Measurements from ENCODE around the gene NDUFB7. TPM values are rescaled to one million over a fixed set of nuclear protein-coding genes. Genes with fewer than 3 reads are reported as not detected.

Gene NDUFB7
- total and polyA plus RNA-seq, 11 donors, result 290 to 1,747 (median 432) TPM

GRCh38 chr19:14577885-14578427 is 6.1 kb upstream of the NDUFB7 start:
- Histone ChIP-seq H3K4me1 (peaks cover 0 to 8% (median 4%) of the 10 kb centered on the region in 12 donors), H3K27me3 (no peaks in the 10 kb centered on the region), H3K36me3 (no peaks in the 10 kb centered on the region), H3K9me3 (no peaks in the 10 kb centered on the region), H3K4me3 (no peak overlapping the region), H3K27ac (no peak overlapping the region)
- no peak for TF ChIP-seq POLR2A (IDR thresholded peaks at IDR 0.05)
- no peak for TF ChIP-seq CTCF (IDR thresholded peaks at IDR 0.05)
- ATAC-seq (no peak), DNase-seq (no peak)
- 45 to 57% (median 53%) methylated on average over 6 of the region's 6 CpGs for WGBS, 4 donors
- intact Hi-C loops (cut with DNase I), result loop anchor here in 4 of 10 donors (5.0 kb wide), 2 partner anchors 109 to 309 kb away; partner anchors contain the start of gene OR7A17 (in 3 of the 4)

GRCh38 chr19:14577264-14577663 is 5.4 kb upstream of the NDUFB7 start:
- Histone ChIP-seq H3K4me1 (peaks cover 0 to 11% (median 5%) of the 10 kb centered on the region in 12 donors), H3K4me3 (no peak overlapping the region), H3K27me3 (no peaks in the 10 kb centered on the region), H3K27ac (no peak overlapping the region), H3K9me3 (no peaks in the 10 kb centered on the region), H3K36me3 (no peaks in the 10 kb centered on the region)
- intact Hi-C loops (cut with DNase I), result loop anchor here in 4 of 10 donors (5.0 kb wide), 2 partner anchors 110 to 310 kb away; partner anchors contain the start of gene OR7A17 (in 3 of the 4)
- DNase-seq (no peak), ATAC-seq (no peak)
- TF ChIP-seq POLR2A (IDR thresholded peaks at IDR 0.05) (no peak), CTCF (IDR thresholded peaks at IDR 0.05) (no peak)
- WGBS, 4 donors, result 73 to 84% (median 78%) methylated on average over 5 of the region's 5 CpGs

- Histone ChIP-seq H3K27me3 (no peaks in the 10 kb centered on the region), H3K4me1 (peaks cover 0 to 14% (median 7%) of the 10 kb centered on the region in 12 donors), H3K4me3 (no peak overlapping the region), H3K9me3 (no peaks in the 10 kb centered on the region), H3K36me3 (no peaks in the 10 kb centered on the region), H3K27ac (no peak overlapping the region)
- no peak for TF ChIP-seq POLR2A (IDR thresholded peaks at IDR 0.05)
- no peak for TF ChIP-seq CTCF (IDR thresholded peaks at IDR 0.05)
- intact Hi-C loops (cut with DNase I), result loop anchor here in 4 of 10 donors (5.0 kb wide), 2 partner anchors 111 to 311 kb away; partner anchors contain the start of gene OR7A17 (in 3 of the 4)
- 83 to 89% (median 86%) methylated on average over 8 of the region's 8 CpGs for WGBS, 4 donors
- ATAC-seq, result no peak
- DNase-seq, result no peak
These were observed 4.5 kb upstream of the NDUFB7 start for GRCh38 chr19:14576363-14576762.

- TF ChIP-seq CTCF (IDR thresholded peaks at IDR 0.05) (no peak), POLR2A (IDR thresholded peaks at IDR 0.05) (no peak)
- 80 to 86% (median 86%) methylated on average over 6 of the region's 6 CpGs for WGBS, 4 donors
- DNase-seq (no peak), ATAC-seq (no peak)
- no peaks in the 10 kb centered on the region for H3K9me3 ChIP-seq
- no peaks in the 10 kb centered on the region for H3K27me3 ChIP-seq
- H3K36me3 ChIP-seq, result no peaks in the 10 kb centered on the region
- peaks cover 4 to 23% (median 15%) of the 10 kb centered on the region in 12 donors for H3K4me1 ChIP-seq
- H3K27ac ChIP-seq, result no peak overlapping the region
- no peak overlapping the region for H3K4me3 ChIP-seq
- intact Hi-C loops (cut with DNase I), result loop anchor here in 8 of 10 donors (2.0 to 5.0 kb wide), 5 partner anchors 109 to 313 kb away; partner anchors contain the start of gene OR7A17 (in 3 of the 8)
These were observed 3.6 kb upstream of the NDUFB7 start for GRCh38 chr19:14575428-14575980.

Measured in heart left ventricle (tissue), 16 donors.